Mucosa of gallbladder (tissue), 1 donor: ENCODE measurements around the gene MAN2A2. TPM values are rescaled to one million over a fixed set of nuclear protein-coding genes. Genes with fewer than 3 reads are reported as not detected.

ENCODE experiments used
- DNase-seq: peaks from one replicate; pipeline ENCODE4 v3.0.0-alpha.2; 2020; ENCODE audit warnings: low spot score
- total RNA-seq: library from RNA; stranded (reverse); gene quantifications from one replicate; pipeline ENCODE4 v1.2.1, GENCODE V29; 2021
- donor health status: DM: no; HTN: no; CAD: no.

MAN2A2 gene
- total RNA-seq, 1 donor from 2014 or later, result 95.4 TPM

- DNase-seq, result no peak
Observed at GRCh38 chr15:90960298-90961091, 57.4 kb downstream of the MAN2A2 start.

DNA sequence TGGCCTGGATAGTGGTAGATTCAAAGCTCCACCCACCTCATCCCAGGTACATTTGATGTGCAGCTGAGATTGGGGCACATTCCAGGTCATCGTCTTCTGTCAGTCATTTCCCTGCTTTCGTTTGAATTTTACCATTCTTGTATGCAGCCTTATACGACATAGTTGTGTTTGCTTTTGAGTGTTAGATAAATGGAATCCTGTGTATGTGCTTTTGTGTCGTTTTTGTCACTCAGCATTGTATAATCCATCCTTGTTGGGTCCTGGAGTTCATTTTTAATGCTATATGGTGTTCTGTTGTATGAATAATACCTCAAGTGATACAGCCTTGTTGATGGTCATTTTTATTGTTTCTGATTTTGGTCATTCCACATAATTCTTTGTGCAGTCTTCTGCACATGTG lies 58.9 kb downstream of the MAN2A2 start:
- no peak for DNase-seq

- DNase-seq, result no peak
Observed at GRCh38 chr15:90966262-90966661, 63.2 kb downstream of the MAN2A2 start.

GRCh38 chr15:90967206-90967605 lies 64.1 kb downstream of the MAN2A2 start:
- no peak for DNase-seq

DNA sequence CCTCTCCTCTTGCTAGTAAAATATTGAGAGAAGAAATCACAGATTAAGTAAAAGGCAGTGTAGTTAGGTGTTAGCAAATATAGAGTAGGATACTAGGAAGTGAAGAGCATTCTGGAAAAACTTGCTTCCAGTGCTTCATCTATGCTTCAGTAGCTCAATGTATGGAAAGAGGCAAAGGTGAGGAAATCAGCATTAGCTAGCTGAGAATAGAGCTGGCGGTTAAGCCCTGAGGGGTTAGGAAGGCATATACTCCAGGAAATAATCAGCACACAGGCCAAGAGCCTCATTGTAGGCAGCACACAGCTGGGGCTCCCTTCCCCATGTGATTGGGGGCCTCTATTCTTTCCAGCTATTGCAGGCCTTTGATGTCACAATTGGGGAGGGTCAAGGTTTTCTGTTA lies 65.3 kb downstream of the MAN2A2 start:
- DNase-seq, result no peak

- DNase-seq, result no peak
Observed at GRCh38 chr15:90970274-90970673, 67.2 kb downstream of the MAN2A2 start.

- no peak for DNase-seq
Observed at GRCh38 chr15:90972133-90972532, 69.0 kb downstream of the MAN2A2 start.

Other genes with a start within 250 kb of the MAN2A2 start
- gene BLM, start 186.0 kb upstream of the MAN2A2 start, total RNA-seq, result 1.2 TPM
- 33.8 TPM for gene FURIN, start 34.7 kb upstream of the MAN2A2 start, total RNA-seq
- gene FES, start 18.8 kb upstream of the MAN2A2 start, total RNA-seq, result 26.2 TPM
- 20.9 TPM for gene HDDC3, start 29.2 kb downstream of the MAN2A2 start, total RNA-seq
- gene UNC45A, start 32.0 kb downstream of the MAN2A2 start, total RNA-seq, result 117 TPM
- gene RCCD1, start 51.6 kb downstream of the MAN2A2 start, total RNA-seq, result 21.8 TPM
- gene PRC1, start 91.2 kb downstream of the MAN2A2 start, total RNA-seq, result 6.6 TPM
- gene VPS33B, start 119.3 kb downstream of the MAN2A2 start, total RNA-seq, result 14.9 TPM
- gene SV2B, start 197.0 kb downstream of the MAN2A2 start, total RNA-seq, result 0.35 TPM